Gastroesophageal sphincter (tissue), 3 donors: ENCODE measurements around the gene TSSK2.

Experiments
- CTCF ChIP-seq, 4 experiments: fragments of 200-600 bp in 2 of 4; fragments of 450-650 bp in 2 of 4; sonication (generic) in 1 of 4; IDR thresholded peaks; one replicate each; pipeline ENCODE4 v1.5.1; 2017 to 2019; ENCODE audit warnings: antibody characterized with exemption in 4 of 4, mild to moderate bottlenecking in 2 of 4, moderate library complexity in 2 of 4
- POLR2A ChIP-seq, 2 donors: fragments of 450-650 bp; IDR thresholded peaks; one replicate each; pipeline ENCODE4 v1.6.1; 2017; ENCODE audit warnings: antibody characterized with exemption in 2 of 2, mild to moderate bottlenecking in 2 of 2, moderate library complexity in 1 of 2
- POLR2AphosphoS5 ChIP-seq: sonication (generic); formaldehyde crosslinking; IDR thresholded peaks from one replicate; pipeline ENCODE4 v1.6.1; 2017; ENCODE audit warnings: antibody characterized with exemption

GRCh38 chr22:19111140-19111539, 20.0 kb upstream of the TSSK2 start:
- TF ChIP-seq CTCF (IDR thresholded peaks at IDR 0.05): no peak
- no peak for TF ChIP-seq POLR2AphosphoS5
- no peak for TF ChIP-seq POLR2A (IDR thresholded peaks at IDR 0.05)
